Measurements from ENCODE around the gene PTPRM.

DNA sequence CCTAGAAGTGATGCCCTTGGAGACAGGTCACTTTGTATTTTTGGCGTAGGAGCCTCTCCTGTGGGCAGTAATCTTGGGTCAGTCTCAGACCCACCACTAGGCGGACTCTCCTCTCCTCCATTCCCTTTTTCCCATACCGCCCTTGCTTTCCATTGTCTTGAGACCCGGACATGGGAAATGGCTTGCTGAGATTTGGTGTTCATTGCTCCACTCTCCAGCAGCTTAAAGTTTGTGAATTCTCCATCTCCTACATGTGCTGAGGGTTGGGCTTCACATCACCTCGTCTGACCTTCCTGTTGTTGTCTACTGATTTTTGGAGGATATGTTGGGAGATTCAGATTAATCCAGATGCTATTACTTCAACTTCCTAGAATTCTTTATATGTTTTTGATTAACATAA is 882.9 kb downstream of the PTPRM start:
- no peak for TF ChIP-seq EZH2phosphoT487 (IDR thresholded peaks at IDR 0.05; ENCODE audit: borderline replicate concordance, low read length)
- TF ChIP-seq, protein P1, sequence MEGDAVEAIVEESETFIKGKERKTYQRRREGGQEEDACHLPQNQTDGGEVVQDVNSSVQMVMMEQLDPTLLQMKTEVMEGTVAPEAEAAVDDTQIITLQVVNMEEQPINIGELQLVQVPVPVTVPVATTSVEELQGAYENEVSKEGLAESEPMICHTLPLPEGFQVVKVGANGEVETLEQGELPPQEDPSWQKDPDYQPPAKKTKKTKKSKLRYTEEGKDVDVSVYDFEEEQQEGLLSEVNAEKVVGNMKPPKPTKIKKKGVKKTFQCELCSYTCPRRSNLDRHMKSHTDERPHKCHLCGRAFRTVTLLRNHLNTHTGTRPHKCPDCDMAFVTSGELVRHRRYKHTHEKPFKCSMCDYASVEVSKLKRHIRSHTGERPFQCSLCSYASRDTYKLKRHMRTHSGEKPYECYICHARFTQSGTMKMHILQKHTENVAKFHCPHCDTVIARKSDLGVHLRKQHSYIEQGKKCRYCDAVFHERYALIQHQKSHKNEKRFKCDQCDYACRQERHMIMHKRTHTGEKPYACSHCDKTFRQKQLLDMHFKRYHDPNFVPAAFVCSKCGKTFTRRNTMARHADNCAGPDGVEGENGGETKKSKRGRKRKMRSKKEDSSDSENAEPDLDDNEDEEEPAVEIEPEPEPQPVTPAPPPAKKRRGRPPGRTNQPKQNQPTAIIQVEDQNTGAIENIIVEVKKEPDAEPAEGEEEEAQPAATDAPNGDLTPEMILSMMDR (IDR thresholded peaks at IDR 0.05; ENCODE audit: low read depth, low read length, poor library complexity, severe bottlenecking): peak; percentile 80
